GM03348 (cell line): ENCODE measurements around the gene PLK1.
"Not testable (repeated sequence)": the region's sequence is repeated elsewhere in the genome, so short reads cannot be mapped to it uniquely, and the experiment has no call there.

ENCODE experiments used
- DNase-seq: peaks from one replicate; pipeline ENCODE4 v3.0.0; 2012; ENCODE audit warnings: low spot score

The PLK1 gene

DNA sequence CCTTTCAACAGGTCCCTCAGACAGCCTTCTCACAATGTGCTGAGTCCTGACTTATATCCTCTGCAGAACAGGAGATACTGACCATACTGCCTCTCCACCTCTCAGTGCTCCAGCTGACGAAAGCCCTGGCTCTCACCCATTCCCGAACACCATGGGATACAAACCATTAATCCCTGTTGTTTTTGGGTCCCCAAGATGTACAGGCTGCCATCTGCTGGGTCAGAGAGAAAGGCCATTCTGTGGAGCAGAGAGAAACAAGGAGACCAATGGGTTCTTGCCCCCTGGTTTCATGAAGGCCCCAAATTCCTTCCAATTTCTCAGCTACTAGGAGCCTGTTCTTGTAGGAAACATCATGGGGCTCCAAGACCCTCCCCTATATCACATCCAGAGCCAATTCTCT is 31.3 kb downstream of the PLK1 start:
- DNase-seq = no peak

DNA sequence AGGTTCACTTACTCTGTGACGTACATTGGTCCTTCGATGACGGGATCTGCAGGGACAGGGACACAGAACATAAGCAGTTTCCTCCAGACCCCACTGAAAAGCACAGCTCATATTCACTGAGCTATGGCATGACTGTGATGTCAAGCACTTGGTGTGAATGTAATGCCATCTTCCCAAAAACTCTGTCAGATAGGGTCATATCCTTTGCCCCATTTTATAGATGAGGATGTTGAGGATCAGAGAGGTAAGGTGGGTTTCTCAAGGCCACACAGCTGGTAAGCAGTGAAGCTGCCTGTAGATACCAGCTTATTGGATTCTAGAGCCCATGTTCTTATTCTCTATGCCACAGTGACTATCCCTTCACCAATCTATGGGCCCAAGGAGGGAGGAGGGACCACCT is 31.8 kb downstream of the PLK1 start:
- no peak for DNase-seq

DNA sequence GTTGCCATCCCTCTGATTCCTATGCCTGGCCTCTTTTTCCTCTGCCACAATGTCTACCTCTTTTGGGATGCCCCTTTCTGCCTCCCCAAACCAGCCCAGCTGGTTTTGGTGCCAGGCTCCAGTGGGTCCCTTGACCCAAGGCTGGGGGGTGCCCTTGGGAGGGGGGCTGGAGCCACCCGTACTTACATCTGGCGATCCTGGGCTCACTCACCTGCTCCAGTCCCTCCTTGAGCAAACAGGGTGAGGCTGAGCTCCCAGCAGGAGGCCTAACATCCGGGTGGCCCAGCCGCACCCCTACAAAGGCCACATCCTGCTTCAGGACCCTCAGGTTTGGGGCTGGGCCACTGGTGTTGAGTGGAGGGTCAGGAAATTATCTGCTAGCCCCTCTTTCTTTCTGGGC is 33.1 kb downstream of the PLK1 start:
- DNase-seq = no peak

DNA sequence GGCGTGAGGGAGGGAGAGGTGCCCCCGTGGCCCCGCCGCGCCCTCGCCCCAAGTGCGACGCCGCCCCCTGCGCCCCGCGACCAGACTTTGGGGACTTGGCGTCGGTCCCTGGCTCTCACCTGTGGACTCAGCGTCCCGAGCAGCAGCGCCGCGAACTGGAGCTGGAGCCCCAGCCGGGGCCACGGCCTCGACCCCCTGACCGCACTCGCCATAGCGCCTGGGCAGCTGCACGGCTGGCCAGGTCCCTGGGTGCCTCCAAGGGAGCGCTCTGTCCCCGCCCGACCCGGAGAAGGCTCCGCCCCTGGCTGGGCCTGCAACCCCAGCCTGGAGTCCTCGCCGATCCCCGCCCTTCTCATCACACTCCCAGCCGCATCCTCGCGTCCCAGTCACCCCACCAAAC is 34.3 kb downstream of the PLK1 start, which contains the start of gene ERN2:
TSS of gene ERN2 (minus strand) at position 247 of the 400 bp plus-strand sequence. CDS start at position 212, 35 bp downstream.
- peak; percentile 35 for DNase-seq

- DNase-seq = no peak
Measured at GRCh38 chr16:23716484-23716883, 37.8 kb downstream of the PLK1 start.

DNA sequence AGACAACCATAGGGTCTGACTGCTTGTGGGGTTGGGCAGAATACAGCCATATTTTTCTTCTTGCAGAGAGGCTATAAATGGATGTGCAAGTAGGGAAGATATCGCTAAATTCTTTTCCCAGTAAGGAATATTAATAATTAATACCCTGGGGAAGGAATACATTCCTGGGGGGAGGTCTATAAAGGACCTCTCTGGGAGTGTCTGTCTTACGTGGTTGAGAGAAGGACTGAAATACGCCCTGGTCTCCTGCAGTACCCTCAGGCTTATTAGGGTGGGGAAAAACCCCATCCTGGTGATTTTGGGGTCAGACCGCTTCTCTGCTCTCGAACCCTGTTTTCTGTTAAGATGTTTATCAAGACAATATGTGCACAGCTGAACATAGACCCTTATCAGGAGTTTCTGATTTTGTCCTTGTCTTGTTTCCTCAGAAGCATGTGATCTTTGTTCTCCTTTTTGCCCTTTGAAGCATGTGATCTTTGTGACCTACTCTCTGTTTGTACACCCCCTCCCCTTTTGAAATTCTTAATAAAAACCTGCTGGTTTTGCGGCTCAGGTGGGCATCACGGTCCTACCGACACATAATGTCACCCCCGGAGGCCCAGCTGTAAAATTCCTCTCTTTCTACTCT is 44.0 kb downstream of the PLK1 start:
- not testable (repeated sequence) for DNase-seq

DNA sequence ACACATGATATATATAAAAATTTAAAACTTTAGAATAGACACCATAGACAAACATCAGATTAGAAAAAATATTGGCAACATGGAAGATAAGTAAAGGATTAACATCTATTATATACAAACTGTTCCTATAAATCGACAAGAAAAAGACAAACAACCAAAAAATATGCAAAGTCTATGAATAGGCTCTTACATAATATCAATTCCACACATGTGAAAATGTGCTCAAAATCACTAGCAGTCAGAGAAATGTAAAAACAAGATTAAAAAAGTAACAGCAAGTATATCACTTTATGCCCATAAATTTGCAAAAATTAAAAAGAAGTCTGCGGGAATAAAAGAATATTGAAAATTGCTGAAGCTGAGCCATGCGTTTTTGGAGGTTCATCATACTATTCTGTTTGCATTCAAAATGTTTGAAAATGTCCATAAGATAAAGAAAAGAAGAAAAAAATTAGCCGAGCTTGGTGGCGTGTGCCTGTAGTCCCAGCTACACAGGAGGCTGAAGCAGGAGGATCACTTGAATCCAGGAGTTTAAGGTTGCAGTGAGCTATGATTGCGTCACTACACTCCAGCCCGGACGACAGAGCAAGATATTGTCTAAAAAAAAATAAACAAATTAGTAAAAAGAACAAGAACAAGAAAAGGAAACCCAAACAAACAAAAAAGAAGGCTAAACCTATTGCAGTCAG is 45.6 kb downstream of the PLK1 start:
- no peak for DNase-seq

DNA sequence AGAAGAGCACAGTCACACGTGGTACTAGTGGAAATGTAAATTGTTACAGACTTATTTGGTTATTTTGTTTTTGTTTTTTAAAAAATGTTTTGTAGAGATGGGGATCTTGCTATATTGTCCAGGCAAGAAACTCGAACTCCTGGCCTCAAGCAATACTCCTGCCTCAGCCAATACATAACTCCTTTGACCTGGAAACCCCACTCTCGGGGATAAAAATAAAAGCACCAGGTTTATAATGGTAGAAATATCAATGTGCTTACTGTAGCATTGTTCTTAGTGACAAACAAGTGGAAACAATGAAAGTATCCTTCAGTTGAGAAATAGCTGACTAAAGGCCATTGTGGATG is 46.1 kb downstream of the PLK1 start:
- no peak for DNase-seq

GRCh38 chr16:23726710-23727109 is 48.0 kb downstream of the PLK1 start:
- no peak for DNase-seq

GRCh38 chr16:23728112-23728477 is 49.4 kb downstream of the PLK1 start:
- no peak for DNase-seq

- peak; percentile 27 for DNase-seq
Measured at GRCh38 chr16:23729503-23730424, 51.1 kb downstream of the PLK1 start.

- no peak for DNase-seq
Measured at GRCh38 chr16:23734176-23734893, 55.6 kb downstream of the PLK1 start.

GRCh38 chr16:23737423-23738028 is 58.8 kb downstream of the PLK1 start:
- not testable (repeated sequence) for DNase-seq

GRCh38 chr16:23739516-23739915 is 60.8 kb downstream of the PLK1 start:
- DNase-seq = no peak
